Suprapubic skin (tissue), 4 donors: Measurements from ENCODE around the gene NTHL1. TPM values are rescaled to one million over a fixed set of nuclear protein-coding genes. Genes with fewer than 3 reads are reported as not detected.
A peak's percentile ranks its signal among the peaks of the same experiment; 100 is the strongest.

Experiments
- DNase-seq, 2 donors: peaks; one replicate each; pipeline ENCODE4 v3.0.0-alpha.2; 2019; ENCODE audit warnings: low spot score in 2 of 2
- H3K27ac ChIP-seq: fragments of 200-600 bp; sonication (generic); one replicate; pipeline ENCODE4 v1.5.1; 2019
- H3K27me3 ChIP-seq: fragments of 200-600 bp; sonication (generic); one replicate; pipeline ENCODE4 v1.5.1; 2019
- H3K36me3 ChIP-seq: fragments of 200-600 bp; sonication (generic); one replicate; pipeline ENCODE4 v1.5.1; 2019
- H3K4me1 ChIP-seq: fragments of 200-600 bp; sonication (generic); one replicate; pipeline ENCODE4 v1.5.1; 2019
- H3K4me3 ChIP-seq: fragments of 200-600 bp; sonication (generic); one replicate; pipeline ENCODE4 v1.5.1; 2019; ENCODE audit warnings: mild to moderate bottlenecking
- H3K9me3 ChIP-seq: fragments of 200-600 bp; sonication (generic); one replicate; pipeline ENCODE4 v1.5.1; 2019
- CTCF ChIP-seq, 2 donors: fragments of 200-600 bp in 1 of 2; fragments of 450-650 bp in 1 of 2; sonication (generic) in 1 of 2; IDR thresholded peaks; one replicate each; pipeline ENCODE4 v1.5.1; 2016 to 2019; ENCODE audit warnings: antibody characterized with exemption in 2 of 2, mild to moderate bottlenecking in 1 of 2, moderate library complexity in 1 of 2
- EP300 ChIP-seq: sonication (generic); formaldehyde crosslinking; IDR thresholded peaks from one replicate; pipeline ENCODE4 v1.6.1; 2017; ENCODE audit warnings: antibody characterized with exemption
- POLR2A ChIP-seq, 2 donors: fragments of 450-650 bp; IDR thresholded peaks; one replicate each; pipeline ENCODE4 v1.6.1; 2017; ENCODE audit warnings: antibody characterized with exemption in 2 of 2, mild to moderate bottlenecking in 2 of 2, moderate library complexity in 2 of 2
- POLR2AphosphoS5 ChIP-seq, 3 donors: sonication (generic); formaldehyde crosslinking; IDR thresholded peaks; one replicate each; pipeline ENCODE4 v1.6.1; 2017; ENCODE audit warnings: antibody characterized with exemption in 3 of 3
- WGBS: methylation state at CpG from one replicate; pipeline ENCODE4 v1.1.5; 2018; 5-methylcytosine and 5-hydroxymethylcytosine counted together
- total RNA-seq, 4 donors: library from RNA; depleted of rRNA; stranded (reverse); fragments of >200 nt; gene quantifications; one replicate each; pipeline ENCODE4 v1.1.0, GENCODE V29; 2016

The NTHL1 gene
- total RNA-seq, 4 donors from 2014 or later, result 15.9 to 40.5 (median 20.9) TPM

GRCh38 chr16:2007081-2007836 lies 40.4 kb downstream of the NTHL1 start:
- 74% methylated on average over 9 of the region's 16 CpGs for WGBS
- peaks cover 13% of the 10 kb centered on the region for H3K36me3 ChIP-seq
- no peaks in the 10 kb centered on the region for H3K9me3 ChIP-seq
- no peak for TF ChIP-seq POLR2A (IDR thresholded peaks at IDR 0.05)
- TF ChIP-seq POLR2AphosphoS5 (IDR thresholded peaks at IDR 0.05), result no peak
- TF ChIP-seq EP300, result no peak
- TF ChIP-seq CTCF (IDR thresholded peaks at IDR 0.05), result no peak
- H3K27me3 ChIP-seq, result no peaks in the 10 kb centered on the region
- peaks cover 67% of the 10 kb centered on the region for H3K4me1 ChIP-seq
- H3K27ac ChIP-seq, result peak overlapping the region; percentile 97
- no peak for DNase-seq
- peak overlapping the region; percentile 99 for H3K4me3 ChIP-seq

- DNase-seq, result no peak
- WGBS, result 93% methylated on average over 6 of the region's 8 CpGs
- Histone ChIP-seq H3K27me3 (no peaks in the 10 kb centered on the region), H3K9me3 (no peaks in the 10 kb centered on the region), H3K4me1 (peaks cover 67% of the 10 kb centered on the region), H3K4me3 (no peak overlapping the region), H3K27ac (no peak overlapping the region), H3K36me3 (peaks cover 22% of the 10 kb centered on the region)
- no peak for TF ChIP-seq CTCF (IDR thresholded peaks at IDR 0.05)
- no peak for TF ChIP-seq POLR2A (IDR thresholded peaks at IDR 0.05)
- TF ChIP-seq POLR2AphosphoS5 (IDR thresholded peaks at IDR 0.05), result no peak
- no peak for TF ChIP-seq EP300
Observed at GRCh38 chr16:2006317-2006716, 41.3 kb downstream of the NTHL1 start.

- H3K4me1 ChIP-seq, result peaks cover 66% of the 10 kb centered on the region
- no peak overlapping the region for H3K27ac ChIP-seq
- DNase-seq, result no peak
- no peaks in the 10 kb centered on the region for H3K27me3 ChIP-seq
- peaks cover 29% of the 10 kb centered on the region for H3K36me3 ChIP-seq
- no peaks in the 10 kb centered on the region for H3K9me3 ChIP-seq
- TF ChIP-seq EP300 (no peak), POLR2A (IDR thresholded peaks at IDR 0.05) (no peak), CTCF (IDR thresholded peaks at IDR 0.05) (no peak), POLR2AphosphoS5 (IDR thresholded peaks at IDR 0.05) (no peak)
- 68% methylated on average over 8 of the region's 21 CpGs for WGBS
- no peak overlapping the region for H3K4me3 ChIP-seq
Observed at GRCh38 chr16:2005646-2006045, 42.0 kb downstream of the NTHL1 start.

- no peak overlapping the region for H3K4me3 ChIP-seq
- no peaks in the 10 kb centered on the region for H3K9me3 ChIP-seq
- TF ChIP-seq CTCF (IDR thresholded peaks at IDR 0.05) (no peak), POLR2A (IDR thresholded peaks at IDR 0.05) (no peak), POLR2AphosphoS5 (IDR thresholded peaks at IDR 0.05) (no peak), EP300 (no peak)
- peaks cover 59% of the 10 kb centered on the region for H3K4me1 ChIP-seq
- no peak overlapping the region for H3K27ac ChIP-seq
- 72% methylated on average over 9 of the region's 34 CpGs for WGBS
- no peak for DNase-seq
- peaks cover 36% of the 10 kb centered on the region for H3K36me3 ChIP-seq
- no peaks in the 10 kb centered on the region for H3K27me3 ChIP-seq
Observed at GRCh38 chr16:2004795-2005517, 42.7 kb downstream of the NTHL1 start.
